ENCODE data around the gene WDR90. TPM values are rescaled to one million over a fixed set of nuclear protein-coding genes. Genes with fewer than 3 reads are reported as not detected.

The WDR90 gene
- total and polyA plus RNA-seq, 2 of the 13 experiments (the other 11 are each of a cell fraction or from before 2014, with no cell fraction given), result 14.9 to 28.9 TPM

GRCh38 chr16:695355-696089 is 46.4 kb downstream of the WDR90 start (continued):
- no peak for TF ChIP-seq ZBTB37 (CRISPR knock-in tag; IDR thresholded peaks at IDR 0.05)
- no peak for TF ChIP-seq TCF7L2 (IDR thresholded peaks at IDR 0.05; ENCODE audit: low read depth, low read length)
- peak; percentile 47; the same call in 1 of the 2 replicates for TF ChIP-seq POGK (CRISPR knock-in tag; conservative IDR thresholded peaks at IDR 0.05)
- no peak for TF ChIP-seq MTA3 (CRISPR knock-in tag; IDR thresholded peaks at IDR 0.05)
- no peak for TF ChIP-seq ZNF460 (CRISPR knock-in tag; IDR thresholded peaks at IDR 0.05; ENCODE audit: borderline replicate concordance)
- no peak for TF ChIP-seq ZNF674 (CRISPR knock-in tag; IDR thresholded peaks at IDR 0.05; ENCODE audit: low read depth)
- TF ChIP-seq HES4 (CRISPR knock-in tag; IDR thresholded peaks at IDR 0.05; ENCODE audit: borderline replicate concordance), result peak; percentile 85; the same call in 1 of the 2 replicates
- no peak for TF ChIP-seq ZNF562 (CRISPR knock-in tag; IDR thresholded peaks at IDR 0.05; ENCODE audit: borderline replicate concordance)
- no peak for TF ChIP-seq TP53 (CRISPR knock-in tag; conservative IDR thresholded peaks at IDR 0.05)
- TF ChIP-seq TBL1XR1 (IDR thresholded peaks at IDR 0.05; ENCODE audit: borderline replicate concordance, low read length, partially characterized antibody), result no peak
- peak; percentile 79 for TF ChIP-seq YEATS2 (CRISPR knock-in tag; IDR thresholded peaks at IDR 0.05; ENCODE audit: borderline replicate concordance)
- TF ChIP-seq MAFG (CRISPR knock-in tag; IDR thresholded peaks at IDR 0.05), result no peak
- TF ChIP-seq, protein P1, sequence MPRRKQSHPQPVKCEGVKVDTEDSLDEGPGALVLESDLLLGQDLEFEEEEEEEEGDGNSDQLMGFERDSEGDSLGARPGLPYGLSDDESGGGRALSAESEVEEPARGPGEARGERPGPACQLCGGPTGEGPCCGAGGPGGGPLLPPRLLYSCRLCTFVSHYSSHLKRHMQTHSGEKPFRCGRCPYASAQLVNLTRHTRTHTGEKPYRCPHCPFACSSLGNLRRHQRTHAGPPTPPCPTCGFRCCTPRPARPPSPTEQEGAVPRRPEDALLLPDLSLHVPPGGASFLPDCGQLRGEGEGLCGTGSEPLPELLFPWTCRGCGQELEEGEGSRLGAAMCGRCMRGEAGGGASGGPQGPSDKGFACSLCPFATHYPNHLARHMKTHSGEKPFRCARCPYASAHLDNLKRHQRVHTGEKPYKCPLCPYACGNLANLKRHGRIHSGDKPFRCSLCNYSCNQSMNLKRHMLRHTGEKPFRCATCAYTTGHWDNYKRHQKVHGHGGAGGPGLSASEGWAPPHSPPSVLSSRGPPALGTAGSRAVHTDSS (CRISPR knock-in tag; conservative IDR thresholded peaks at IDR 0.05), result 0 out of 2 replicates have a peak, but pooled peaks have one; percentile 51
- TF ChIP-seq FLYWCH1 (CRISPR knock-in tag; IDR thresholded peaks at IDR 0.05), result no peak
- TF ChIP-seq MIER2 (CRISPR knock-in tag; IDR thresholded peaks at IDR 0.05), result 0 out of 2 replicates have a peak, but pooled peaks have one; percentile 49
- TF ChIP-seq GATA4 (IDR thresholded peaks at IDR 0.05; ENCODE audit: borderline replicate concordance, low read depth), result no peak
- TF ChIP-seq CC2D1A (CRISPR knock-in tag; IDR thresholded peaks at IDR 0.05), result no peak
- no peak for TF ChIP-seq ZNF850 (CRISPR knock-in tag; conservative IDR thresholded peaks at IDR 0.05)
- TF ChIP-seq ZNF737 (CRISPR knock-in tag; IDR thresholded peaks at IDR 0.05; ENCODE audit: borderline replicate concordance), result no peak; the same call in 1 of the 2 replicates
